RPMI7951 (cell line): ENCODE data around the gene PCSK5. TPM values are rescaled to one million over a fixed set of nuclear protein-coding genes. Genes with fewer than 3 reads are reported as not detected.
A peak's percentile ranks its signal among the peaks of the same experiment; 100 is the strongest.

ENCODE experiments used
- DNase-seq: peaks from one replicate; pipeline ENCODE4 v3.0.0-alpha.2; 2012; ENCODE audit warnings: low read depth
- total RNA-seq: library from RNA; depleted of rRNA; stranded (reverse); fragments of >200 nt; shearing (Covaris generic); gene quantifications from 2 replicates; pipeline ENCODE4 v1.2.3, GENCODE V29; 2014

PCSK5 gene
- total RNA-seq, 1 experiment from 2014 or later, result 0.36 TPM

GRCh38 chr9:76188905-76189304 is 298.4 kb downstream of the PCSK5 start:
- no peak for DNase-seq

- DNase-seq, result no peak
Observed at GRCh38 chr9:76191493-76191892, 301.0 kb downstream of the PCSK5 start.

- no peak for DNase-seq
Observed at GRCh38 chr9:76192013-76192412, 301.5 kb downstream of the PCSK5 start.

- no peak for DNase-seq
Observed at GRCh38 chr9:76194896-76195295, 304.4 kb downstream of the PCSK5 start.

GRCh38 chr9:76198336-76198735 is 307.9 kb downstream of the PCSK5 start:
- no peak for DNase-seq

GRCh38 chr9:76200315-76200714 is 309.8 kb downstream of the PCSK5 start:
- DNase-seq, result no peak

GRCh38 chr9:76200745-76201144 is 310.3 kb downstream of the PCSK5 start:
- DNase-seq, result no peak

GRCh38 chr9:76203373-76203772 is 312.9 kb downstream of the PCSK5 start:
- no peak for DNase-seq

- DNase-seq, result no peak
Observed at GRCh38 chr9:76206821-76207220, 316.3 kb downstream of the PCSK5 start.

- peak; percentile 61 for DNase-seq
Observed at GRCh38 chr9:76213751-76214150, 323.3 kb downstream of the PCSK5 start.

GRCh38 chr9:76215066-76215465 is 324.6 kb downstream of the PCSK5 start:
- peak; percentile 70 for DNase-seq

GRCh38 chr9:76216161-76216649 is 325.7 kb downstream of the PCSK5 start:
- peak; percentile 62 for DNase-seq

GRCh38 chr9:76218117-76218885 is 327.8 kb downstream of the PCSK5 start:
- DNase-seq, result no peak

GRCh38 chr9:76218886-76219445 is 328.5 kb downstream of the PCSK5 start:
- DNase-seq, result no peak

GRCh38 chr9:76219560-76220151 is 329.2 kb downstream of the PCSK5 start:
- DNase-seq, result no peak

GRCh38 chr9:76221423-76221822 is 330.9 kb downstream of the PCSK5 start:
- no peak for DNase-seq

- DNase-seq, result no peak
Observed at GRCh38 chr9:76223749-76224340, 333.4 kb downstream of the PCSK5 start.

- DNase-seq, result no peak
Observed at GRCh38 chr9:76227156-76227555, 336.7 kb downstream of the PCSK5 start.

- DNase-seq, result no peak
Observed at GRCh38 chr9:76231001-76231400, 340.5 kb downstream of the PCSK5 start.

GRCh38 chr9:76232861-76233489 is 342.5 kb downstream of the PCSK5 start:
- no peak for DNase-seq

GRCh38 chr9:76240578-76240977 is 350.1 kb downstream of the PCSK5 start:
- no peak for DNase-seq

GRCh38 chr9:76245518-76245917 is 355.0 kb downstream of the PCSK5 start:
- DNase-seq, result no peak
